T-cell (primary cell): ENCODE measurements around the gene GJB4. TPM values are rescaled to one million over a fixed set of nuclear protein-coding genes. Genes with fewer than 3 reads are reported as not detected.

Experiments
- total RNA-seq, 35 experiments: library from RNA in 6 of 35; stranded (reverse) in 6 of 35; fragments of 120-200 nt in 1 of 35; gene quantifications; one replicate each; pipeline versions ENCODE4 v1.2.1 to v1.2.4 and lab custom pipeline; 2013 to 2026

Gene GJB4
- total RNA-seq, 5 donors from 2014 or later (not counting 1 experiment from before 2014, with no cell fraction given), result not detected

Other genes starting within 250 kb of the GJB4 start
- not detected for gene GJB5, start 4.7 kb upstream of the GJB4 start, total RNA-seq
- not detected for gene GJB3, start 21.5 kb downstream of the GJB4 start, total RNA-seq
- gene GJA4, start 33.3 kb downstream of the GJB4 start, total RNA-seq, result not detected
- 10 to 100 TPM; 29.8 to 46.7 (median 37.1) TPM for gene SMIM12, start 100.0 kb downstream of the GJB4 start, total RNA-seq
- gene DLGAP3, start 169.9 kb downstream of the GJB4 start, total RNA-seq, result 1 to 10 TPM in 1 of 5 donors, under 1 TPM in 4; 0.78 to 1.6 (median 0.99) TPM
- 10 to 100 TPM; 12.4 to 51.6 (median 41.8) TPM for gene TMEM35B, start 225.6 kb downstream of the GJB4 start, total RNA-seq